PFSK-1 (cell line): ENCODE measurements around the gene OR1N2.
"Not testable (repeated sequence)": the region's sequence is repeated elsewhere in the genome, so short reads cannot be mapped to it uniquely, and the experiment has no call there.

Source experiments
- FOXP2 ChIP-seq: optimal IDR thresholded peaks from 2 replicates; pipeline ENCODE3; 2011; ENCODE audit warnings: borderline replicate concordance, control low read depth, inconsistent platforms; ENCODE audit not compliant: insufficient read depth; ENCODE audit errors: extremely low read length, extremely low read depth
- POLR2AphosphoS5 ChIP-seq: IDR thresholded peaks from 2 replicates; pipeline ENCODE4 v1.6.1; 2012; ENCODE audit warnings: low read depth, mild to moderate bottlenecking, control low read depth, low read length, moderate library complexity
- SIN3A ChIP-seq: IDR thresholded peaks from 2 replicates; pipeline ENCODE4 v1.6.1; 2012; ENCODE audit warnings: mild to moderate bottlenecking, low read length, moderate library complexity, borderline replicate concordance; ENCODE audit not compliant: insufficient read depth
- TAF1 ChIP-seq: IDR thresholded peaks from 2 replicates; pipeline ENCODE4 v1.6.1; 2012; ENCODE audit warnings: low read length, control low read depth, borderline replicate concordance; ENCODE audit not compliant: insufficient read depth
- TF ChIP-seq, protein P1 (sequence below), 2 experiments: IDR thresholded peaks; 2 replicates each; pipeline versions ENCODE4 v1.6.1 to v1.8.0; 2011 to 2012; ENCODE audit warnings: low read depth in 2 of 2, low read length in 2 of 2, control low read depth in 1 of 2, inconsistent platforms in 1 of 2, mild to moderate bottlenecking in 1 of 2, moderate library complexity in 1 of 2; ENCODE audit not compliant: insufficient read depth in 1 of 2

OR1N2 gene

DNA sequence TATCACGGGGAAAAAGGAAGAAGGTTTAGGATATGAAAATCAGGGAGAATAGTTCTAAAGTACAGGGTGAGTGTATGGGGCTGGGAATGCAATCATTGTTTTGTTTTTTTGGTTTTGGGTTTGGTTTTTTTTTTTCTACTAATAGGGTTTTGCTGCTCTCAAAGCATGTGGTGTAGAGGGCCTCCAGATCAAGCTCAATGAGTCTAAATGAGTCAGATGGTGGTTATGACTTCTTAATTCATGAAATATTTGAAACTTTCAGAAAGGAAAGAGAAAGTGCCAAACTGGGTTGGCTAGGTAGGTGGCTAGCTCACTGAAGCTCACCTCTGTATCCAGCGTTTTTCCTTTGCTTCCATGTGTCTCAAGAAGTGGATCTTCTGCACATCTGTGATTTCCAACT lies 19.5 kb downstream of the OR1N2 start:
- TF ChIP-seq FOXP2 (no peak), SIN3A (no peak), TAF1 (no peak), POLR2AphosphoS5 (no peak)
- TF ChIP-seq, protein P1, sequence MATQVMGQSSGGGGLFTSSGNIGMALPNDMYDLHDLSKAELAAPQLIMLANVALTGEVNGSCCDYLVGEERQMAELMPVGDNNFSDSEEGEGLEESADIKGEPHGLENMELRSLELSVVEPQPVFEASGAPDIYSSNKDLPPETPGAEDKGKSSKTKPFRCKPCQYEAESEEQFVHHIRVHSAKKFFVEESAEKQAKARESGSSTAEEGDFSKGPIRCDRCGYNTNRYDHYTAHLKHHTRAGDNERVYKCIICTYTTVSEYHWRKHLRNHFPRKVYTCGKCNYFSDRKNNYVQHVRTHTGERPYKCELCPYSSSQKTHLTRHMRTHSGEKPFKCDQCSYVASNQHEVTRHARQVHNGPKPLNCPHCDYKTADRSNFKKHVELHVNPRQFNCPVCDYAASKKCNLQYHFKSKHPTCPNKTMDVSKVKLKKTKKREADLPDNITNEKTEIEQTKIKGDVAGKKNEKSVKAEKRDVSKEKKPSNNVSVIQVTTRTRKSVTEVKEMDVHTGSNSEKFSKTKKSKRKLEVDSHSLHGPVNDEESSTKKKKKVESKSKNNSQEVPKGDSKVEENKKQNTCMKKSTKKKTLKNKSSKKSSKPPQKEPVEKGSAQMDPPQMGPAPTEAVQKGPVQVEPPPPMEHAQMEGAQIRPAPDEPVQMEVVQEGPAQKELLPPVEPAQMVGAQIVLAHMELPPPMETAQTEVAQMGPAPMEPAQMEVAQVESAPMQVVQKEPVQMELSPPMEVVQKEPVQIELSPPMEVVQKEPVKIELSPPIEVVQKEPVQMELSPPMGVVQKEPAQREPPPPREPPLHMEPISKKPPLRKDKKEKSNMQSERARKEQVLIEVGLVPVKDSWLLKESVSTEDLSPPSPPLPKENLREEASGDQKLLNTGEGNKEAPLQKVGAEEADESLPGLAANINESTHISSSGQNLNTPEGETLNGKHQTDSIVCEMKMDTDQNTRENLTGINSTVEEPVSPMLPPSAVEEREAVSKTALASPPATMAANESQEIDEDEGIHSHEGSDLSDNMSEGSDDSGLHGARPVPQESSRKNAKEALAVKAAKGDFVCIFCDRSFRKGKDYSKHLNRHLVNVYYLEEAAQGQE (IDR thresholded peaks at IDR 0.05; ENCODE audit: insufficient read depth in 1 of 2, low read depth in 2 of 2, low read length in 2 of 2), result no peak

DNA sequence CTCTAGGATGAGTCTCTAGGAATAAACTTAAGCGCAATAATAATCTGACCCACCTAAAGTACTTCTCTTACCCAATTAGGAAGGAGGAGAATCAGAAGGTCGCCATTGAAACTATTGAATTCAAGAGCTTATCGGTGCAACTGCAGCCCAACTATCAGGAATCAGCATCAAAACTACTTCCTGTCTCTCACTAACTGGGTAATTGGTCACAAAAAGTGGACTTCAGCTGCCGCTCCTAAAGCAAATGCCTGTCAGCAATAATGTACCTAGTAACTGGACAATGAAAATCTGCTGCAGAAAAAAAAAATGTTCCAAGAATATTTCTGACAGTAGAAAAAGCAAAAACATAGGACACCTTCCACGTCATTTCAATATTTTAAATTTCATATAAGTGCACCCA lies 27.0 kb downstream of the OR1N2 start:
- no peak for TF ChIP-seq POLR2AphosphoS5

GRCh38 chr9:122580360-122580759 lies 27.4 kb downstream of the OR1N2 start:
- no peak for TF ChIP-seq TAF1
- TF ChIP-seq, protein P1 (IDR thresholded peaks at IDR 0.05; ENCODE audit: insufficient read depth in 1 of 2, low read depth in 2 of 2, low read length in 2 of 2), result no peak
- no peak for TF ChIP-seq SIN3A
- no peak for TF ChIP-seq POLR2AphosphoS5
- no peak for TF ChIP-seq FOXP2

DNA sequence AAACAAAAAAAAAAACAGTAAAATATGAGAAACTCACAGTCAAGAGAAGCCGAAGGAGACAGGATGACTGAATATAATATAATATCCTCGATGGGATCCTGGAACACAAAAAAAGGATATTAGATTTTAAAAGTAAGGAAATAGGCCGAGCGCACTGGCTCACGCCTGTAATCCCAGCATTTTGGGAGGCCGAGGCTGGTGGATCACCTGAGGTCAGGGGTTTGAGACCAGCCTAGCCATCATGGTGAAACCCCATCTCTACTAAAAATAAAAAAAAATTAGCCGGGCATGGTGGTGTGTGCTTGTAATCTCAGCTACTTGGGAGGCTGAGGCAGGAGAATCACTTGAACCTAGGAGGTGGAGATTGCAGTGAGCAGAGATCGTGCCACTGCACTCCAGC lies 30.4 kb downstream of the OR1N2 start, which contains the start of gene OR1L8:
Gene OR1L8, minus strand, starts transcription at position 101 of the 400 bp plus-strand sequence. CDS start 14,907 bp downstream, outside the sequence.
- not testable (repeated sequence) for TF ChIP-seq TAF1, SIN3A
- TF ChIP-seq, protein P1 (IDR thresholded peaks at IDR 0.05; ENCODE audit: insufficient read depth in 1 of 2, low read depth in 2 of 2, low read length in 2 of 2), result not testable (repeated sequence)
